Neural cell (in vitro differentiated cells): Measurements from ENCODE around the gene ARSB. TPM values are rescaled to one million over a fixed set of nuclear protein-coding genes. Genes with fewer than 3 reads are reported as not detected.

Experiments
- H2AFZ ChIP-seq: fragments of 200-600, 300-800 bp; sonication (generic), shearing (Covaris generic); 2 replicates; pipeline ENCODE4 v1.6.0; 2014; ENCODE audit warnings: low read depth, mild to moderate bottlenecking, antibody characterized with exemption, low read length, moderate library complexity
- H3F3A ChIP-seq: fragments of 200-600 bp; shearing (Covaris generic); 2 replicates; pipeline ENCODE4 v1.6.1; 2016; ENCODE audit warnings: mild to moderate bottlenecking, moderate library complexity, mixed read lengths, antibody characterized with exemption, low read length; ENCODE audit not compliant: insufficient read depth, poor library complexity, severe bottlenecking
- H3K27ac ChIP-seq: fragments of 200-600, 300-800 bp; sonication (generic), shearing (Covaris generic); 2 replicates; pipeline ENCODE4 v1.5.1; 2014; ENCODE audit warnings: mild to moderate bottlenecking, low read length, moderate library complexity
- H3K27me3 ChIP-seq: fragments of 300-800, 200-600 bp; sonication (generic), shearing (Covaris generic); 2 replicates; pipeline ENCODE4 v1.6.0; 2014; ENCODE audit warnings: mild to moderate bottlenecking, low read depth, low read length, moderate library complexity; ENCODE audit not compliant: insufficient read depth
- H3K36me3 ChIP-seq: fragments of 300-800, 200-600 bp; sonication (generic), shearing (Covaris generic); 2 replicates; pipeline ENCODE4 v1.5.1; 2014; ENCODE audit warnings: mild to moderate bottlenecking, antibody characterized with exemption, low read length, moderate library complexity; ENCODE audit not compliant: insufficient read depth
- H3K4me2 ChIP-seq: fragments of 300-800, 200-600 bp; sonication (generic), shearing (Covaris generic); 2 replicates; pipeline ENCODE4 v1.6.0; 2014; ENCODE audit warnings: mild to moderate bottlenecking, low read length
- H3K4me3 ChIP-seq: fragments of 300-800, 200-600 bp; sonication (generic), shearing (Covaris generic); 2 replicates; pipeline ENCODE4 v1.5.1; 2014; ENCODE audit warnings: mild to moderate bottlenecking, low read length, moderate library complexity
- H3K79me2 ChIP-seq: fragments of 200-600 bp; shearing (Covaris generic); replicated peaks from 2 replicates; pipeline ENCODE4 v1.6.0; 2014; ENCODE audit warnings: mild to moderate bottlenecking, low read length, moderate library complexity; ENCODE audit not compliant: insufficient read depth
- H3K9ac ChIP-seq: fragments of 300-800, 200-600 bp; sonication (generic), shearing (Covaris generic); 2 replicates; pipeline ENCODE4 v1.6.1; 2016; ENCODE audit warnings: mild to moderate bottlenecking, low read length, mixed read lengths
- H3K9me2 ChIP-seq: fragments of 200-600 bp; shearing (Covaris generic); 2 replicates; pipeline ENCODE4 v1.6.1; 2016; ENCODE audit warnings: mild to moderate bottlenecking, low read length, mixed read lengths; ENCODE audit not compliant: insufficient read depth
- H3K9me3 ChIP-seq: fragments of 200-600, 300-800 bp; sonication (generic), shearing (Covaris generic); 2 replicates; pipeline ENCODE4 v1.6.1; 2016; ENCODE audit warnings: mild to moderate bottlenecking, mixed run types, low read length, moderate library complexity, mixed read lengths
- H4K20me1 ChIP-seq: fragments of 200-600 bp; shearing (Covaris generic); 2 replicates; pipeline ENCODE4 v1.6.1; 2016; ENCODE audit warnings: mild to moderate bottlenecking, mixed run types; ENCODE audit not compliant: insufficient read depth
- EP300 ChIP-seq: fragments of 450-650 bp; conservative IDR thresholded peaks from 2 replicates; pipeline ENCODE4 v1.6.1; 2014; ENCODE audit warnings: antibody characterized with exemption, mild to moderate bottlenecking, moderate library complexity; ENCODE audit not compliant: poor library complexity, severe bottlenecking
- EZH2 ChIP-seq: fragments of 200-600, 300-800 bp; shearing (Covaris generic), sonication (generic); IDR thresholded peaks from 2 replicates; pipeline ENCODE4 v1.6.1; 2014; ENCODE audit warnings: antibody characterized with exemption, low read length, borderline replicate concordance, mild to moderate bottlenecking; ENCODE audit not compliant: insufficient read depth, poor library complexity, severe bottlenecking
- MXI1 ChIP-seq: fragments of 450-650 bp; conservative IDR thresholded peaks from 2 replicates; pipeline ENCODE4 v1.6.1; 2014; ENCODE audit warnings: antibody characterized with exemption, mild to moderate bottlenecking; ENCODE audit not compliant: poor library complexity, severe bottlenecking
- POLR2AphosphoS5 ChIP-seq: IDR thresholded peaks from 2 replicates; pipeline ENCODE4 v1.6.1; 2012
- RAD21 ChIP-seq: fragments of 450-650 bp; conservative IDR thresholded peaks from 2 replicates; pipeline ENCODE4 v1.6.1; 2014; ENCODE audit warnings: antibody characterized with exemption, mild to moderate bottlenecking, moderate library complexity
- SMC3 ChIP-seq: fragments of 450-650 bp; conservative IDR thresholded peaks from 2 replicates; pipeline ENCODE4 v1.6.1; 2014; ENCODE audit warnings: antibody characterized with exemption, mild to moderate bottlenecking, moderate library complexity; ENCODE audit not compliant: poor library complexity
- TAF1 ChIP-seq: IDR thresholded peaks from 2 replicates; pipeline ENCODE4 v1.6.1; 2012; ENCODE audit warnings: low read depth
- polyA plus RNA-seq: library from polyadenylated mRNA; depleted of rRNA; stranded (reverse); fragments of >200 nt; gene quantifications from 2 replicates; pipeline ENCODE4 v1.2.3, GENCODE V29; 2014
- TF ChIP-seq, protein P1 (sequence below): fragments of 450-650 bp; IDR thresholded peaks from 2 replicates; pipeline ENCODE4 v1.5.1; 2014; ENCODE audit warnings: antibody characterized with exemption, mild to moderate bottlenecking, moderate library complexity; ENCODE audit not compliant: poor library complexity, severe bottlenecking
- TF ChIP-seq, protein P2 (sequence below): IDR thresholded peaks from 2 replicates; pipeline ENCODE4 v1.6.1; 2012; ENCODE audit warnings: borderline replicate concordance

Gene ARSB
- polyA plus RNA-seq, 1 donor from 2014 or later = 8.7 TPM

DNA sequence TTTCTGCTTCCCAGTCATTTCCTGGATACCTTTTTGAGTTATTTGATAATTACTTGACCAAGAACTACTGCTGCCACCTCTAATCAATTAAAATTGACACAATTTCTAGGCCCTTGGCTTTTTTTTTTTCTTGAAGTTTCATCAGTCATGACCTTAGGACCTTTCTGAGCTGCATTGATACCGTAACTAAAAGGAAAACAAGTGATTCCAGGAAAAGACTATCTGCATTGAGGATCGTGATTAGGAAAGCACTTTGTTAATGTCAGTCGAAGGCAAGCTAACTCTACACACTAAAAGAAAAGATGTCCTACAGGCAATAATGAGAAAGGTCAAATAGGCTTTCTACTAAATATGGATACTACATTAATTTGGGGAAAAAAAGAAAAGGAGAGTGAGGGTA is 69.9 kb downstream of the ARSB start:
- Histone ChIP-seq H3K9me3 (no peaks in the 10 kb centered on the region), H4K20me1 (no peaks in the 10 kb centered on the region), H3K27me3 (no peaks in the 10 kb centered on the region), H3K36me3 (no peaks in the 10 kb centered on the region), H3K27ac (no peak overlapping the region), H3F3A (no peaks in the 10 kb centered on the region), H3K9ac (no peak overlapping the region), H3K4me2 (no peak overlapping the region), H3K4me3 (no peak overlapping the region), H3K79me2 (no peaks in the 10 kb centered on the region), H2AFZ (no peak overlapping the region), H3K9me2 (no peaks in the 10 kb centered on the region)
- TF ChIP-seq TAF1 (no peak), EP300 (no peak), SMC3 (no peak), POLR2AphosphoS5 (no peak), MXI1 (no peak), EZH2 (no peak), RAD21 (no peak)
- TF ChIP-seq, protein P1, sequence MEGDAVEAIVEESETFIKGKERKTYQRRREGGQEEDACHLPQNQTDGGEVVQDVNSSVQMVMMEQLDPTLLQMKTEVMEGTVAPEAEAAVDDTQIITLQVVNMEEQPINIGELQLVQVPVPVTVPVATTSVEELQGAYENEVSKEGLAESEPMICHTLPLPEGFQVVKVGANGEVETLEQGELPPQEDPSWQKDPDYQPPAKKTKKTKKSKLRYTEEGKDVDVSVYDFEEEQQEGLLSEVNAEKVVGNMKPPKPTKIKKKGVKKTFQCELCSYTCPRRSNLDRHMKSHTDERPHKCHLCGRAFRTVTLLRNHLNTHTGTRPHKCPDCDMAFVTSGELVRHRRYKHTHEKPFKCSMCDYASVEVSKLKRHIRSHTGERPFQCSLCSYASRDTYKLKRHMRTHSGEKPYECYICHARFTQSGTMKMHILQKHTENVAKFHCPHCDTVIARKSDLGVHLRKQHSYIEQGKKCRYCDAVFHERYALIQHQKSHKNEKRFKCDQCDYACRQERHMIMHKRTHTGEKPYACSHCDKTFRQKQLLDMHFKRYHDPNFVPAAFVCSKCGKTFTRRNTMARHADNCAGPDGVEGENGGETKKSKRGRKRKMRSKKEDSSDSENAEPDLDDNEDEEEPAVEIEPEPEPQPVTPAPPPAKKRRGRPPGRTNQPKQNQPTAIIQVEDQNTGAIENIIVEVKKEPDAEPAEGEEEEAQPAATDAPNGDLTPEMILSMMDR = no peak
- TF ChIP-seq, protein P2, sequence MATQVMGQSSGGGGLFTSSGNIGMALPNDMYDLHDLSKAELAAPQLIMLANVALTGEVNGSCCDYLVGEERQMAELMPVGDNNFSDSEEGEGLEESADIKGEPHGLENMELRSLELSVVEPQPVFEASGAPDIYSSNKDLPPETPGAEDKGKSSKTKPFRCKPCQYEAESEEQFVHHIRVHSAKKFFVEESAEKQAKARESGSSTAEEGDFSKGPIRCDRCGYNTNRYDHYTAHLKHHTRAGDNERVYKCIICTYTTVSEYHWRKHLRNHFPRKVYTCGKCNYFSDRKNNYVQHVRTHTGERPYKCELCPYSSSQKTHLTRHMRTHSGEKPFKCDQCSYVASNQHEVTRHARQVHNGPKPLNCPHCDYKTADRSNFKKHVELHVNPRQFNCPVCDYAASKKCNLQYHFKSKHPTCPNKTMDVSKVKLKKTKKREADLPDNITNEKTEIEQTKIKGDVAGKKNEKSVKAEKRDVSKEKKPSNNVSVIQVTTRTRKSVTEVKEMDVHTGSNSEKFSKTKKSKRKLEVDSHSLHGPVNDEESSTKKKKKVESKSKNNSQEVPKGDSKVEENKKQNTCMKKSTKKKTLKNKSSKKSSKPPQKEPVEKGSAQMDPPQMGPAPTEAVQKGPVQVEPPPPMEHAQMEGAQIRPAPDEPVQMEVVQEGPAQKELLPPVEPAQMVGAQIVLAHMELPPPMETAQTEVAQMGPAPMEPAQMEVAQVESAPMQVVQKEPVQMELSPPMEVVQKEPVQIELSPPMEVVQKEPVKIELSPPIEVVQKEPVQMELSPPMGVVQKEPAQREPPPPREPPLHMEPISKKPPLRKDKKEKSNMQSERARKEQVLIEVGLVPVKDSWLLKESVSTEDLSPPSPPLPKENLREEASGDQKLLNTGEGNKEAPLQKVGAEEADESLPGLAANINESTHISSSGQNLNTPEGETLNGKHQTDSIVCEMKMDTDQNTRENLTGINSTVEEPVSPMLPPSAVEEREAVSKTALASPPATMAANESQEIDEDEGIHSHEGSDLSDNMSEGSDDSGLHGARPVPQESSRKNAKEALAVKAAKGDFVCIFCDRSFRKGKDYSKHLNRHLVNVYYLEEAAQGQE = no peak

DNA sequence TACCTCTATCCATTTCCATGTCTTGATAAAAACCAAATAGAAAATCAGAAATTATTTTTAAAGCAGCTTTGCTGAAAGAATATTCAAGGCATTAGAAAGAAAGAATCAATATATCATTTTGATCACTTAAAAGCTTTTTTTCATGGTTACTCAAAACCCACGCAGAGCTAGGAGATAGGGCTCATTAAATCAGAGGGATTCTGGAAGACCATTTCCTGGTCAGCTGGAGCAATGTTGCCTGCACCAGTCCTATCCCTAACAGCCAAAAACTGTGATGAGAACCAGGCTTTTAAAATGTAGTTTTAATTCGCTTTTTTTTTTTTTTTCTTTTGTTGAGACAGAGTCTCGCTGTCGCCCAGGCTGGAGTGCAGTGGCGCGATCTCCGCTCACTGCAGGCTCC is 72.3 kb downstream of the ARSB start:
- no peaks in the 10 kb centered on the region for H3K36me3 ChIP-seq
- no peak overlapping the region for H3K4me3 ChIP-seq
- H3F3A ChIP-seq = no peaks in the 10 kb centered on the region
- no peaks in the 10 kb centered on the region for H3K9me2 ChIP-seq
- H2AFZ ChIP-seq = no peak overlapping the region
- H3K4me2 ChIP-seq = no peak overlapping the region
- H3K9ac ChIP-seq = no peak overlapping the region
- TF ChIP-seq POLR2AphosphoS5 (no peak), TAF1 (no peak)
- H4K20me1 ChIP-seq = no peaks in the 10 kb centered on the region
- H3K27me3 ChIP-seq = no peaks in the 10 kb centered on the region
- H3K9me3 ChIP-seq = no peaks in the 10 kb centered on the region
- H3K79me2 ChIP-seq = no peaks in the 10 kb centered on the region
- H3K27ac ChIP-seq = no peak overlapping the region
